Activated T-cell treated with anti-CD3 and anti-CD28 coated beads, Interleukin-2, amount 50 U/mL, for 4 hours (primary cell): Measurements from ENCODE around the gene DRC7. TPM values are rescaled to one million over a fixed set of nuclear protein-coding genes. Genes with fewer than 3 reads are reported as not detected.

Source experiments
- ATAC-seq, 2 donors: fragments of 200-7000 bp; cut with Tn5 transposase; one replicate each; pipeline ENCODE4 v1.10.0; 2021
- DNase-seq: peaks from one replicate; pipeline ENCODE4 v3.0.0-alpha.2; 2020
- H3K27me3 Mint-ChIP-seq: one replicate; pipeline ENCODE4 v1.8.0; 2021; ENCODE audit warnings: low read depth, mixed read lengths
- H3K36me3 Mint-ChIP-seq: one replicate; pipeline ENCODE4 v1.8.0; 2022; ENCODE audit warnings: mixed read lengths; ENCODE audit not compliant: insufficient read depth
- H3K4me1 Mint-ChIP-seq: one replicate; pipeline ENCODE4 v1.8.0; 2021; ENCODE audit warnings: low read depth, mixed read lengths
- H3K4me3 Mint-ChIP-seq: one replicate; pipeline ENCODE4 v1.8.0; 2021; ENCODE audit warnings: mild to moderate bottlenecking, moderate library complexity, mixed read lengths
- H3K9me3 Mint-ChIP-seq: one replicate; pipeline ENCODE4 v1.8.0; 2021; ENCODE audit warnings: mixed read lengths
- total RNA-seq, 3 donors: library from RNA; stranded (reverse); gene quantifications; one replicate each; pipeline ENCODE4 v1.2.1, GENCODE V29; 2021

Gene DRC7
- total RNA-seq, 3 donors from 2014 or later: not detected

DNA sequence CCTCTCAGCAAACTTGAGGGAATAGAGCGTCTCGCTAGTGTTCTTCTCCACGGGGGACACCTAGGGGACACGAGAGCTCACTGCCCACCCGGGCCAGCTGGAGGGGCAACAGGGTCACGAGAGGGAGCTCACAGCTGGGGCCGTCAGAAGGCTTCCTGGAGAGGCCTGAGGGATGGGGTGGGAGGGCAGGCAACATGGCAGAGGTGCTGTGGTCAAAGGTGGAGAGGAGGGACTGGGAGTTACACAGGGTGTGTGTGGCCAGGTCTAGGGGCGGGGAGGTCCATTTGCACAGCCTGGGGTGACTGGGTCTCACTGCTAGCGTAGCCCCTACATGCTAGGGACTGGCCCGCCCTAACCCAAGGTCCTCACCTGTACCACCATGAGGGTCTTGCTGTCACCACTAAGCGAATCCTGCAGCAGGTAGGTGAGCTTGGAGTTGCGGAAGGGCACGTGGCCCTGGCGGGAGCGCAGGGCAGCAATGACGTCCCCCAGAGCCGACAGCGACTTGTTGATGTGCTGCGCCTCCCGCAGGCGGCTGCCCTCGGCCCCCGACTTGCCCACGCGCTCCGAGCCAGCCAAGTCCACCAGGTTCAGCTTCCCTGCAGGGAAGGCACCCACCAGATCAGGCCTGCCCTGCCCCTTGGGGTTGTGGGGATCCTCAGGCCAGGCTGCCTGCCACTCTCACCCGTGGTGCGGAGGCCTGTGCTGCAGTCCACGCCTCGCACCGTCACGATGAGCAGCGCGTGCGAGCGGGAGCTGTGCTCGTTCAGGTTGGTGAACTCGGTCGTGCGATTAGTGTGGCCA is 66.0 kb downstream of the DRC7 start:
- Mint-ChIP-seq H3K4me3 (no peak overlapping the region), H3K36me3 (peaks cover 4% of the 10 kb centered on the region), H3K27me3 (no peaks in the 10 kb centered on the region), H3K4me1 (peaks cover 1% of the 10 kb centered on the region), H3K9me3 (no peaks in the 10 kb centered on the region)
- DNase-seq (no peak), ATAC-seq (no peak)

DNA sequence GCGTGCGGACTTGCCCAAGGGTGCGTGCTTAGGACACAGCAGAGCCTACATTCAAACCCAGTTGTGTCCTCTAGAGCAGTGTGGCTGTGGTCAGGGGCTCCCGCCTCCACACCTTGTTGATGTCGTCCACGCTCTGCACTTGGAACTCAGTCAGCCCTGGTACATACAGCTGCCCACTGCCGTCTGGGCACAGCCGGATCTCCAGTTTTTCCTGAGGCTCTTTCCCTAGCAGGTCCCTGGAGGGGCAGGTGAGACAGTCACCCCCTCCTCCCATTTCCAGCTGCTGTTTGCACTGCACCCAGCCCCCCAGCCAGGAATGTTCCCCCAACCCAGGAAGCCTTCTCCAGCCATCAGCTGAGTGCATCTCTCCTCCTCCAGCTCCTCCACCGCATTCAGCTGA is 66.7 kb downstream of the DRC7 start:
- Mint-ChIP-seq H3K27me3 (no peaks in the 10 kb centered on the region), H3K9me3 (no peaks in the 10 kb centered on the region), H3K4me1 (peaks cover 1% of the 10 kb centered on the region), H3K4me3 (no peak overlapping the region), H3K36me3 (peaks cover under 1% of the 10 kb centered on the region)
- DNase-seq (no peak), ATAC-seq (no peak)

DNA sequence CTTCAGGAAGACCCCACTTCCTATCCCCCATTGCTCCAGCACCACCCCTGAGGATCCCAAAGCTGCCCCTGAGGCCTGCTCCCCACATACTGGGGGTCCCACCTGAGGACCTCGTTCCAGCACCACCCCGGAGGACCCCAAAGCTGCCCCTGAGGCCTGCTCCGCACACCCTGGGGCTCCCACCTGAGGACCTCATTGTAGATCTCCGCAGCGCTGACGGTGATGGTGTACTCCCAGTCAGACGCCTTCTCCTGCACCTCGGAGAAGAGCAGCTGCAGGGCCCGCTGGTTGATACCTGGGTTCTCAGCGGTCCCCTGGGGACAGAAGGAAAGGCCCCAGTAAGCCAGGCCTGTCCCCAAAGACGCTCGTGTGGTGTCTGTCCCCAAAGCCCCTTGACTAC is 67.4 kb downstream of the DRC7 start:
- no peaks in the 10 kb centered on the region for H3K27me3 Mint-ChIP-seq
- no peak for DNase-seq
- ATAC-seq: no peak
- H3K36me3 Mint-ChIP-seq: no peaks in the 10 kb centered on the region
- H3K9me3 Mint-ChIP-seq: no peaks in the 10 kb centered on the region
- H3K4me1 Mint-ChIP-seq: peaks cover 1% of the 10 kb centered on the region
- no peak overlapping the region for H3K4me3 Mint-ChIP-seq

DNA sequence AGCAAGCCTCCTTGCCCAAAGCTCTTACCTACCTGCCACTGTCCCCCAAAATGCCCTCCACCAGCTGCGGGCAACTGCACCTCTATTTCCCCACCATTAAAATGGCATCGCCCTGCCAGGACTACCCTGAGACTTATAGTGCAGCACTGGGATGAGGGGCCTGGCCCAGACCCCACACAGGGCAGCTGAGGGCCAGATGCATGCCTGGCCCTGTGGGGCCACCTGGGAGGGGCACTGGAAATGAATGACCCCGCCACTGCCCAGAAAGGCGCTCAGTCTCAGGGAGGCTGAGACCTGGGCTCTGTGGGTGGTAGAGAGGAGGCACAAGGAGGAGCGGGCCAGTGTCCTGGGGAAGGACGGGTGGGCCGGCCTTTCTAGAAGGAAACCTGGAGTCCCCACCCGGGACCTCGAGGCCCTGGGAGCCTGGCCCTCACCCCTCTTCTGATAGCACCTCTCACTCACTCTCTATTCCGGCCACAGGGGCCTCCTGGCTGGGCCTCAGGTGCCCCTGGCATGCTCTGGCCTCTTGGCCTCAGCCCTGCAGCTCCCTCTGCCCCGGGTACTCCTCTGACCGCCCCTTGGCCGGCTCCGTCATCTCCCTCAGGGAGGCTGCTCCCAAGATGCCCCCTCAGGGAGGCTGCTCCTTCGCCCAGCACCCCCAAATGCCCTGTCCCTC is 67.9 kb downstream of the DRC7 start:
- DNase-seq: no peak
- H3K9me3 Mint-ChIP-seq: no peaks in the 10 kb centered on the region
- no peak for ATAC-seq
- H3K36me3 Mint-ChIP-seq: no peaks in the 10 kb centered on the region
- peaks cover 1% of the 10 kb centered on the region for H3K4me1 Mint-ChIP-seq
- no peaks in the 10 kb centered on the region for H3K27me3 Mint-ChIP-seq
- H3K4me3 Mint-ChIP-seq: no peak overlapping the region

DNA sequence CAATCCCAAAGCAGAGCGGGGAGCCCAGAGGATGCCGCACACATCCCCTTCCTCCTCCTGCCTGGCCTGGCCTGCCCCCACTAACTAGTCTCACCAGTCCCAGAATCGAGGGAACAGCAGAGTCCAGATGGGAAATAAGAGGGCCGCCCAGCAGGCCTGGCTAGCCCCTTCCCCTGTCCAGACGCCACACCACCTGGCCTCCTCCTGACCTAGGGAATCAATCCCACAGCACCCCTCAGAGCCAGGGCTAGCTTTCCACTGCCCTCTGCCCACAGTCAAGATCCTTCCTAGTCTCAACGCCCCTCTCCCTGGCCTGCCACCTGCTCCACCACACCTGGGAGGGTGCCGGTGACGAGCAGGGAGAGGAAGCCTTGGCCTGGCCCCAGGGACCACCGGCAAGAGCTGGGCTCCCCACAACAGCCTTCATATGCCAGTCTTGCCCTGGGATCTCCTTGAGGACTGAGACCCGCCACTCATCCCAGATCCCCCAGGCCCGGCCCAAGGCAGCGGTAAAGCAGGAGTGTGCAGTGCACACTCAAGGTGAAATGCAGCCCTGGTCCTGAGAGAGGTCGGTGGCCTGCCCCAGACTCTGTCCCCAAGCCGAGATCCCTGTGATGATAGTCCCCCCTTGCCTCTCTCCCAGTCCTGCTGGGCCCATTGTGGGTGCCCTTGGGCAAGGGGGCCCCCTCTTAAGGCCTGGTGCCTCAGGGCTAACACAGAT is 68.8 kb downstream of the DRC7 start:
- ATAC-seq (no peak), DNase-seq (no peak)
- Mint-ChIP-seq H3K36me3 (no peaks in the 10 kb centered on the region), H3K4me3 (no peak overlapping the region), H3K27me3 (no peaks in the 10 kb centered on the region), H3K9me3 (no peaks in the 10 kb centered on the region), H3K4me1 (peaks cover 1% of the 10 kb centered on the region)

DNA sequence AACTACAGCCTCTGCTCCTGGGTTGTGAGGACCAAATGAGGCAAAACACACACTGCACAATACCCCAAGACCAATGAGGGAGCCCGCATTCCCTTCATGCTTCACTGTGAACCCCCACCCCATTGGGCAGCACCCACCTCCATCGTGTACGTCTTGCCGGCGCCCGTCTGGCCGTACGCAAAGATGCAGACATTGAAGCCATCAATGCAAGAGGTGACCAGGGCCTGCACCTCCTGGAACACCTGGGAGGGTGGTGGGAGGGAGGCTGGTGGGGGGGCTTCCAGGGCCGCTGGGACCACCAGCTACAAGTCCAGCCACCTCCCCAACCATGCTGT is 69.4 kb downstream of the DRC7 start:
- no peaks in the 10 kb centered on the region for H3K36me3 Mint-ChIP-seq
- H3K4me1 Mint-ChIP-seq: peaks cover 1% of the 10 kb centered on the region
- H3K27me3 Mint-ChIP-seq: no peaks in the 10 kb centered on the region
- DNase-seq (no peak), ATAC-seq (no peak)
- H3K4me3 Mint-ChIP-seq: no peak overlapping the region
- no peaks in the 10 kb centered on the region for H3K9me3 Mint-ChIP-seq

DNA sequence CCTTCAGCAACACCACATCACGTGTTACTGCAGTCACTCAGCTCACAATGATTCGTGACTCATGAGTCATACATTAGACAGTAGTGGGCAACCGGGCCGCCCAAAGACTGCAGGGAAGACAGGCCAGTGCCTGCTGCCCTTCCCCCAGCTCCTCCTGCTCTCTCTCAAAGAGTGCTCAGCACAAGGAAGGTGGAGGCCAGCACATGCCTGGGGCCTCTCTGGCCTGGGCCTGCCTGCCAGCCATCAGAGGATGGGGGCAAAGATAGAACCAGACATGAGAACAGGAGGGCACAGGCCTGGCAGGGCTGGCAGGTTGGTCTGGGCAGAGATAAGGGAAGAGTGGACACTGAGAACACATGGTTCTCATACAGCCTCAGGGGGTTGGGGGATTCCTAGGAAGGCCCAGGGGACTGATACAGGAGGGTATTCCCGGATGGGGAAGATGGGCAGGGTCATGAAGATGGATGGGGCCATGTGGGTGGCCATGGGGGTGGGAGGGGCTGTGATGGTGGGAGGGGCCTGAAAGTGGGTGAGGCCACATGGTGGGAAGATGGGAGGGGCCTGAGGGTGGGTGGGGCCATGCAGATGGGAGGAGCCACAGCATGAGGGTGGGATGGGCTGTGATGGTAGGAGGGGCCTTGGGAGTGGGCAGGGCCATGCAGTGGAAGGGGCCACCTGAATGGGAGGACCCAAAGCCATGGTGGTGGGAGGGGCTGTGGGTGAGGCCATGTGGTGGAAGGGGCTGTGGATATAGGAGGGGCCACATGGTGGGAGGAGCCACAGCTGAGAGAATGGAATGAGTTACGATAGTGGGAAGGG is 69.9 kb downstream of the DRC7 start:
- DNase-seq (no peak), ATAC-seq (peak; percentile 75 to 78)
- no peaks in the 10 kb centered on the region for H3K36me3 Mint-ChIP-seq
- H3K4me3 Mint-ChIP-seq: no peak overlapping the region
- H3K4me1 Mint-ChIP-seq: no peaks in the 10 kb centered on the region
- H3K9me3 Mint-ChIP-seq: no peaks in the 10 kb centered on the region
- no peaks in the 10 kb centered on the region for H3K27me3 Mint-ChIP-seq

DNA sequence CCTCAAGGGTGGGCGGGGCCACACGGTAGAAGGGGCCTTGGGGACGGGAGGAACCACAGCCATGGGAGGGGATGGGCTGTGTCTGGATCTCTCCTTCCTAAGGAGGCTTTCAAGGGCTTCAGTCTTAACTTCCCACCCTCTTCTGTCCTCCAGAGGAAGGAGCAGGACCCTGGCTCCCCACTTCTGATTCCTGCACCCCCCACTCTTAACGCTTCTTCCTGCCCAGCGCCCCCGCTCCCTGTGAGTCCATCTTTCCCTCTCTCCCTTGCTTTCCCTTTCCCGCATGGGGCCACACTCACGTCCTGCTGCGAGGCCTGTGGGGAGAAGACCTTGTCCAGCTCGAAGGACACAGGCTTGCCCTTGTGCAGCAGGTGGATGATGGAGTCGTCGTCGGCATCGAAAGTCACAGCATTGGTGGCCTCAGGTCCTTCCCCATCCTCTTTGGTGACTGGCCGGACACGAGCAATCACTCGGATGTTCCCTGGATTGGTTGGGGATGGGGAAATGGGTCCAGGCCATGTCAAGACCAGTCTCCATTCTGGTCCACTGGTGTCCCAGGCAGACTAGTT is 70.6 kb downstream of the DRC7 start:
- no peaks in the 10 kb centered on the region for H3K4me1 Mint-ChIP-seq
- H3K9me3 Mint-ChIP-seq: no peaks in the 10 kb centered on the region
- no peaks in the 10 kb centered on the region for H3K36me3 Mint-ChIP-seq
- no peaks in the 10 kb centered on the region for H3K27me3 Mint-ChIP-seq
- DNase-seq (no peak), ATAC-seq (no peak)
- no peak overlapping the region for H3K4me3 Mint-ChIP-seq

DNA sequence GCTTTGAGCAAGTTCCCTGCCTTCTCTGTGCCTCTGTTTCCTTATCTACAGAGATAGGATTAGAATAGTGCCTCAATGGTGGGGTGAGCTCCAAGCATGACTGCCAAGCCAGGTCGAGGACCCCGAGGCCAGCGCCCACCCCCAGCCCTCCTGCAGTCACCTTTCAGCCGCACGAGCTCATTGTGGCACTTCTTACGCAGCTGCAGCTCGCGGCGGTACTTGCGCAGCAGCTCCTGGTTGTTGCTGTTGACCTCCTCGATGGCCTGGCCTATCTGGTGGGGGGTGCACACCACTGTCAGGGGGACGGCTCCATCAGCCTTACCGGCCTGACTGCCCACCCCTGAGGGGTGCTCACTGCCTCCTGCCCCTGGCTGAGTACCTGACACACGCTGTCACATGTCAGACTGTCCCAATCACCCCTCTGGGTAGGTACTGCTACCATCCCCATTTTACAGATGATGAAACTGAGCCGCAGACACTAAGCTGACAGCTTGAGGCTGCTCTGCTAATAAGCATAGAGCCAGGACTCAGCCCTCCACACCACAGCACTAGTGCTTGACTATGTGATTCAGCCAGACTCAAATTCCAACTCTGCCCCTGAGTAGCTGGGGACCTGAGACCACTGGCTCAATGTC is 72.2 kb downstream of the DRC7 start:
- no peaks in the 10 kb centered on the region for H3K36me3 Mint-ChIP-seq
- ATAC-seq (no peak), DNase-seq (no peak)
- no peaks in the 10 kb centered on the region for H3K4me1 Mint-ChIP-seq
- H3K27me3 Mint-ChIP-seq: no peaks in the 10 kb centered on the region
- H3K4me3 Mint-ChIP-seq: no peak overlapping the region
- H3K9me3 Mint-ChIP-seq: no peaks in the 10 kb centered on the region

DNA sequence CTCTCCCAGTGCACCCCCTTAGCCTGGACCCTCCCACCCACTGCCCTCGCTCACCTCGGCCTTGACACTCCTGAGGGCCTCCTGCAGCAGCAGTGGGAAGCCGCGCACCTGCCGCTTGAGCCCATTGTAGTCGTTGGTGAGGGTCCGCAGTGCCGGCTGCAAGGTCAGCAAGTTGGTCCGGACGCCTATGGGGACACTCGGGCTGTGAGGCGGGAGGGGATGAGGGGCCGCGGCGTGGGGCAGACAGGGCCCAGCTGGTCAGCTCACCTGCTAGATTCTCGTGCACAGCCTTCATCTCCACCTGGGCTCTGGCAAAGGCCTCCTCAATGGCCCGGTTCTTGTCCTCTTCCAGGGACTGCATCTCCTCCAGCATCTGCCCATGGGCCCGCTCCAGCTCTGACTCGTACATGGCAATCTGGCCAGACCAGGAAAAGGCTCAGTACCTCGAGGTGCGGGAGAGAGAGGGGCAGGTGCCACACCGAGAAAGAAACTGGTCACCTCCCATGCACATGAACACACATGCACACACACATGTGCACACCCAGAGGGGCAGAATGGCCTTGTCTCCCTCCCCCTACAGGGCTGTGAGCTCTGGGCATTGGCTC is 75.0 kb downstream of the DRC7 start:
- Mint-ChIP-seq H3K27me3 (no peaks in the 10 kb centered on the region), H3K4me3 (no peak overlapping the region), H3K4me1 (no peaks in the 10 kb centered on the region), H3K9me3 (no peaks in the 10 kb centered on the region), H3K36me3 (no peaks in the 10 kb centered on the region)
- DNase-seq (no peak), ATAC-seq (no peak)

DNA sequence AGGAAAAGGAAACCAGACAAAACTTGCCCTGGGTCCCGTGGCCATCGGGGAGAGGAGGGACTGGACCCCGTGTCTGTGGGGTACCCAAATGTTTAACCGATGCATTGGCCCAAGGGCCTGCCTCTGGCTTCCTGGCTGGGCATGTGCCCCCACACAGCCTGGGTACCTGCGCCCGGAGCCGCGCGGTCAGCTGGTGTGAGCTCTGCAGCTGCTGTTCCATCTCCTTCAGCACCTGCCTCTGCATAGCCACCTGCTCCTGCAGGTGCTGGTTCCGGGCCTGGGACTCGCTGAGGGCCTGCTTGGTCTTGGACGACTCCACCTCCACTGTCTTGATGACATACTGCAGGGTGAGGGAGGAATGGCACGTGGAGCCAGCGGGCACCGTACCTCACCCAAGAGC is 75.8 kb downstream of the DRC7 start:
- no peaks in the 10 kb centered on the region for H3K27me3 Mint-ChIP-seq
- H3K36me3 Mint-ChIP-seq: no peaks in the 10 kb centered on the region
- H3K9me3 Mint-ChIP-seq: no peaks in the 10 kb centered on the region
- DNase-seq (no peak), ATAC-seq (no peak)
- no peak overlapping the region for H3K4me3 Mint-ChIP-seq
- H3K4me1 Mint-ChIP-seq: no peaks in the 10 kb centered on the region

DNA sequence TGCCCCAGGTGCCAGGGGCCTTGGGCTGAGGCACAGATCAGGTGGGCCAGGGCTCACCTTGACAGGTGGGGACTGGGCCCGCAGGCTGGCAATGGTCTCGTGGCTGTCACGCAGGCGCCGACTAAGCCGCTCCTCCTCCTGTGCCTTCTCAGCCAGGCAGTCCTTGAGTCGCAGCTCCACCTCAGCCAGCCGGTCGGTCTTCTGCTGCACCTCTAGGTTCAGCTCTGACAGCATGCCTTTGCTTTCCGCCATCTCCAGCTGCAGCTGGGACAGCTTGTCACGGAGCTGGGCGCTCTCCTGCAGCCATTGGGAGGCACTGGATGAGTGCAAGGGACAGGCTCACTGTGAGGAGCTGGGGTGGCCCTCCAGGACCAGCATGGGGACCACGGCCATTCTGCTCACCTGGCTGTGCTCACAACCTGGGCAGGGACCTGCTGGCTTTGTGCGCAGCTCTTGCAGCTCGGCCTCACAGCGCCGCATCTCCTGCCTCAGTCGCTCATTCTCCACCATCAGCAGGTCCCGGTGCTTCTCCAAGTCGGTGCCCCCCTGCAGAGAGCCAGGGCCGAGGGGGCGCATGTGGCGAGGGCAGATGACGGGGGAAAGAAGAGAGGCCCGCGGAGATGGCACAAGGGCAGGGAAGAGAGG is 76.7 kb downstream of the DRC7 start:
- H3K9me3 Mint-ChIP-seq: no peaks in the 10 kb centered on the region
- H3K4me3 Mint-ChIP-seq: no peak overlapping the region
- DNase-seq (no peak), ATAC-seq (no peak)
- no peaks in the 10 kb centered on the region for H3K27me3 Mint-ChIP-seq
- no peaks in the 10 kb centered on the region for H3K36me3 Mint-ChIP-seq
- no peaks in the 10 kb centered on the region for H3K4me1 Mint-ChIP-seq

DNA sequence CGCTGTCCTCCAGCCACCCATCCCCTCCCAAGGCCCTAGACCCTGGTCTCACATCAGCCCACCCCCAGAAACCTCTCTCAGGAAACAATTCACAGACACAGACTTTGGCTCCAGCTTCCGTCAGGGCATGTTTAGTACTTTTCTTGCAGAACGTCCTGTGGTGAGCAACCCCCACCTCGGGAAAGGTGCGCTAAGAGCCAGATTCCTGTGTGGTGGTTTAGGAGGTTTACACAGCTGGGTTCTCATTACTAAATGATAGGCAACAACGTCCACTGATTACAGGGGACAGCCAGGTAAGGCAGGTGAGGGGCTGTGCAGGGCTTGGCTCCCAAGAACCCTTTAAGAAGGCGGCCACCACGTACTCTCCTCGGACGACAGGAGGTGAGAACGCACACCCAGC is 78.4 kb downstream of the DRC7 start:
- ATAC-seq: no peak
- H3K9me3 Mint-ChIP-seq: no peaks in the 10 kb centered on the region
- H3K4me1 Mint-ChIP-seq: no peaks in the 10 kb centered on the region
- H3K4me3 Mint-ChIP-seq: no peak overlapping the region
- H3K36me3 Mint-ChIP-seq: no peaks in the 10 kb centered on the region
- H3K27me3 Mint-ChIP-seq: no peaks in the 10 kb centered on the region
- DNase-seq: no peak
